K562 treated with DMSO at 1 percent for 12 hours (cell line): ENCODE results near the gene TTLL13. TPM values are rescaled to one million over a fixed set of nuclear protein-coding genes. Genes with fewer than 3 reads are reported as not detected.

Experiments
- total RNA-seq: library from RNA; unstranded; fragments of 300-600 nt; gene quantifications from 2 replicates; pipeline ENCODE4 v1.2.3, GENCODE V29; 2022; ENCODE audit not compliant: insufficient read depth

The TTLL13 gene
- total RNA-seq: 0.30 TPM in 1 of 2 replicates, not detected in the other

GRCh38 chr15:90249203-90249863 is at the start of gene TTLL13:
Gene TTLL13 (plus strand): TSS chr15:90249556. CDS start chr15:90250631, 1,075 bp downstream.

DNA sequence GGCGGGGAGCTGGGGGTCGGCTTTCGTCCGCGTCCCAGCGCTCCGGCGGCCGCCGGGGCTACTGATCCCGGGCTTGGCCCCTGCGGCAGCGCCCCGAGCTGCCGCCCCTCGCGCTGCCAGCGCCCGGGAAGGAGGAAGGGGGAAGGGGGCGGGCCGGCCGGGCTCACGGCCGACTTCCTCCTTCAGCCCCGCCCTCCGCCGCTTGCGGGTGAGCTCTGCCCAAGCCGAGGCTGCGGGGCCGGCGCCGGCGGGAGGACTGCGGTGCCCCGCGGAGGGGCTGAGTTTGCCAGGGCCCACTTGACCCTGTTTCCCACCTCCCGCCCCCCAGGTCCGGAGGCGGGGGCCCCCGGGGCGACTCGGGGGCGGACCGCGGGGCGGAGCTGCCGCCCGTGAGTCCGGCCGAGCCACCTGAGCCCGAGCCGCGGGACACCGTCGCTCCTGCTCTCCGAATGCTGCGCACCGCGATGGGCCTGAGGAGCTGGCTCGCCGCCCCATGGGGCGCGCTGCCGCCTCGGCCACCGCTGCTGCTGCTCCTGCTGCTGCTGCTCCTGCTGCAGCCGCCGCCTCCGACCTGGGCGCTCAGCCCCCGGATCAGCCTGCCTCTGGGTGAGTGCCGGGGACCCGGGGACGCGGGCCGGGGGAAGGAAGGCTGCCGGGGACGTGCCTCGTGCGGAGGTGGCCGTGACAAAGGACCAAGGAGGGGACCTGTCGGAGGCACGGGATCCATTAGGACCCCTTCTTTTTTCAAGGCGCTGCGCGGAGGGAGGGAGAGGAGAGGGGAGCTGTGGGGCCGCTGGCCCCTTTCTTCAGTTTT is 48.0 kb upstream of the TTLL13 start, which contains the start of gene SEMA4B:
SEMA4B (plus strand) TSS at position 201 of the 814 bp plus-strand sequence; CDS start at position 450, 249 bp downstream.

DNA sequence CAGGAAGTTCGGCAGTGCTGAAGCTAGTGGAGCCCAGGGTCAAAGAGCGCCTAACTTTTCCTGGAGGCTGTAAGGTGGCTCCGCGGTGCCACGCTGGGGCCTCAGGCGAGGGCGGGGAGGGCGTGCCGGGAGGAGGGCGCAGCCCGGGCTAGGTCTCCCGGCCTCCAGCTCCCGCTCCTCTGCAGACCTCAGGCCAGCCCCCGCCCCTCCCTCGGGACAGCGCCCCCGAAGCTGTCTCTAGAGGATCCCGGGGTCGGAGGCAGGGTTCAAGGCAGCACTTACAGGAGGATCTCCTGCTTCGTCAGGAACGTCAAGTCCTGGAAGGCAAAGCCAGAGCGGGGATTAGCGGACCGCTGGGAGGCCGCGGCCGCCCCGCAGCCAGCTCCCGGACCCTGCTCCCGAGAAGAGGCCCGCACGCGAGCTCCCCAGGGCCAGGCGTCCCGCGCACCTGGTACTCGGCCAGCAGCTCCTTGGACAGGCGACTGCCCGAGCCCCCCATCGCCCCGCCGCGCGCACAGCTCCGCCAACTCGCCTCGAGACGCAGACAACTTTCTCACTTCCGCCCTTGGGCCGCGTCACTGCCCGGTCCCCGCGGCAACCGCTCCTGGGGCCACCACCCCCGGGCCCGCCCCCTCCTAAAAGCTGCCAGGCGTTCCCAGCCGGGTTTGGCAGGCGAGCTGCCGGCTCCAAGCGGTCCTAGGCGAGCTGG is 15.8 kb upstream of the TTLL13 start, which contains the start of gene CIB1:
CIB1 (minus strand) TSS at position 555 of the 709 bp plus-strand sequence; CDS start at position 499, 56 bp downstream.

GRCh38 chr15:90234096-90234988 is 15.0 kb upstream of the TTLL13 start, which contains the start of gene GDPGP1:
Gene GDPGP1 (plus strand): TSS chr15:90234209. CDS start chr15:90240909, 6,700 bp downstream.

GRCh38 chr15:90265271-90266060 is 16.1 kb downstream of the TTLL13 start, which contains the start of gene NGRN:
Gene NGRN (plus strand): TSS chr15:90265672. CDS start chr15:90265713, 41 bp downstream.

Other genes starting within 250 kb of the TTLL13 start
- 5.2 and 16.1 TPM in 2 replicates for gene ZNF710, start 248.2 kb upstream of the TTLL13 start, total RNA-seq
- gene IDH2, start 147.1 kb upstream of the TTLL13 start, total RNA-seq: 101 and 108 TPM in 2 replicates
- 19.0 and 41.5 TPM in 2 replicates for gene SEMA4B, start 48.2 kb upstream of the TTLL13 start, total RNA-seq
- gene CIB1, start 15.6 kb upstream of the TTLL13 start, total RNA-seq: 114 and 174 TPM in 2 replicates
- 7.1 and 8.9 TPM in 2 replicates for gene GDPGP1, start 15.3 kb upstream of the TTLL13 start, total RNA-seq
- 42.1 and 62.6 TPM in 2 replicates for gene NGRN, start 16.1 kb downstream of the TTLL13 start, total RNA-seq
- gene ZNF774, start 102.7 kb downstream of the TTLL13 start, total RNA-seq: 0.38 and 11.5 TPM in 2 replicates
- gene IQGAP1, start 138.7 kb downstream of the TTLL13 start, total RNA-seq: 46.4 and 101 TPM in 2 replicates